HepG2 (cell line): Measurements from ENCODE around the gene NUP85. TPM values are rescaled to one million over a fixed set of nuclear protein-coding genes. Genes with fewer than 3 reads are reported as not detected.

ENCODE experiments used
- CEBPZ ChIP-seq: IDR thresholded peaks from 2 replicates; pipeline ENCODE4 v1.6.1; 2012; ENCODE audit warnings: low read length, improper control_type of control experiment
- CREB1 ChIP-seq, 2 experiments: fragments of 450-650 bp in 1 of 2; IDR thresholded peaks; 2 replicates each; pipeline ENCODE4 v1.6.1; 2016 to 2017; ENCODE audit warnings: control low read depth in 1 of 2, mild to moderate bottlenecking in 1 of 2, missing compliant biosample characterization in 1 of 2, missing genetic modification characterization in 1 of 2
- HOXA9 ChIP-seq: sonication (generic); formaldehyde crosslinking; IDR thresholded peaks from 2 replicates; pipeline ENCODE4 v1.8.1; 2022; ENCODE audit warnings: missing genetic modification reagents, mild to moderate bottlenecking, moderate library complexity, borderline replicate concordance
- ISX ChIP-seq: sonication (generic); formaldehyde crosslinking; conservative IDR thresholded peaks from 2 replicates; pipeline ENCODE4 v1.5.0; 2020; ENCODE audit warnings: missing genetic modification reagents
- NFATC3 ChIP-seq: sonication (generic); formaldehyde crosslinking; IDR thresholded peaks from 2 replicates; pipeline ENCODE4 v1.5.1; 2020; ENCODE audit warnings: mild to moderate bottlenecking, missing genetic modification reagents
- RELA ChIP-seq: sonication (generic); formaldehyde crosslinking; IDR thresholded peaks from 2 replicates; pipeline ENCODE4 v1.4.0; 2020; ENCODE audit warnings: missing genetic modification reagents
- ZBTB2 ChIP-seq: sonication (generic); formaldehyde crosslinking; IDR thresholded peaks from 2 replicates; pipeline ENCODE4 v1.8.0; 2022; ENCODE audit warnings: low read depth, missing genetic modification reagents
- ZFAT ChIP-seq: sonication (generic); formaldehyde crosslinking; conservative IDR thresholded peaks from 2 replicates; pipeline ENCODE4 v1.8.1; 2023; ENCODE audit warnings: missing genetic modification reagents, inconsistent platforms
- ZNF292 ChIP-seq: sonication (generic); formaldehyde crosslinking; IDR thresholded peaks from 2 replicates; pipeline ENCODE4 v1.8.1; 2022; ENCODE audit warnings: mild to moderate bottlenecking, low read depth, missing genetic modification reagents, borderline replicate concordance
- ZNF296 ChIP-seq: sonication (generic); formaldehyde crosslinking; conservative IDR thresholded peaks from 2 replicates; pipeline ENCODE4 v1.5.0; 2020; ENCODE audit warnings: mild to moderate bottlenecking, missing genetic modification reagents
- ZNF639 ChIP-seq: conservative IDR thresholded peaks from 2 replicates; pipeline ENCODE4 v1.6.1; 2018; ENCODE audit warnings: missing genetic modification reagents
- ZNF841 ChIP-seq: sonication (generic); formaldehyde crosslinking; IDR thresholded peaks from 2 replicates; pipeline ENCODE4 v1.8.1; 2023; ENCODE audit warnings: missing genetic modification reagents, borderline replicate concordance
- polyA plus RNA-seq, 8 experiments: library from polyadenylated mRNA; depleted of rRNA in 3 of 8; stranded (reverse) in 7 of 8; unstranded in 1 of 8; fragments of >200 nt; fragmentation: Illumina TruSeq in 4 of 8; extraction: Trizol in 4 of 8; gene quantifications; 2 replicates each; pipeline versions ENCODE4 v1.2.1 to v1.2.3, GENCODE V29; 2011 to 2016; ENCODE audit warnings: low read depth in 4 of 8, missing spikeins in 1 of 8, mixed read lengths in 1 of 8; ENCODE audit not compliant: insufficient read depth in 1 of 8
- total RNA-seq, 5 experiments: library from RNA; depleted of rRNA; stranded (reverse); fragments of >200 nt; fragmentation: Illumina TruSeq; extraction: Trizol; gene quantifications; 2 replicates each; pipeline ENCODE4 v1.2.3, GENCODE V29; 2016; ENCODE audit warnings: low read depth in 1 of 5
- TF ChIP-seq, protein P1 (sequence below): IDR thresholded peaks from 2 replicates; pipeline ENCODE4 v1.6.1; 2016; ENCODE audit warnings: mild to moderate bottlenecking, missing biosample characterization, missing genetic modification reagents
- TF ChIP-seq, protein P2 (sequence below): sonication (generic); formaldehyde crosslinking; IDR thresholded peaks from 2 replicates; pipeline ENCODE4 v1.5.1; 2020; ENCODE audit warnings: mild to moderate bottlenecking, missing genetic modification reagents, moderate library complexity
- TF ChIP-seq, protein P3 (sequence below): fragments of 450-650 bp; IDR thresholded peaks from 2 replicates; pipeline ENCODE4 v1.6.1; 2017
- TF ChIP-seq, protein P4 (sequence below): sonication (generic); formaldehyde crosslinking; conservative IDR thresholded peaks from 2 replicates; pipeline ENCODE4 v1.8.0; 2022; ENCODE audit warnings: missing genetic modification reagents

Gene NUP85
- total and polyA plus RNA-seq, 2 of the 13 experiments (the other 11 are each of a cell fraction or from before 2014, with no cell fraction given), result 89.1 to 124 TPM

DNA sequence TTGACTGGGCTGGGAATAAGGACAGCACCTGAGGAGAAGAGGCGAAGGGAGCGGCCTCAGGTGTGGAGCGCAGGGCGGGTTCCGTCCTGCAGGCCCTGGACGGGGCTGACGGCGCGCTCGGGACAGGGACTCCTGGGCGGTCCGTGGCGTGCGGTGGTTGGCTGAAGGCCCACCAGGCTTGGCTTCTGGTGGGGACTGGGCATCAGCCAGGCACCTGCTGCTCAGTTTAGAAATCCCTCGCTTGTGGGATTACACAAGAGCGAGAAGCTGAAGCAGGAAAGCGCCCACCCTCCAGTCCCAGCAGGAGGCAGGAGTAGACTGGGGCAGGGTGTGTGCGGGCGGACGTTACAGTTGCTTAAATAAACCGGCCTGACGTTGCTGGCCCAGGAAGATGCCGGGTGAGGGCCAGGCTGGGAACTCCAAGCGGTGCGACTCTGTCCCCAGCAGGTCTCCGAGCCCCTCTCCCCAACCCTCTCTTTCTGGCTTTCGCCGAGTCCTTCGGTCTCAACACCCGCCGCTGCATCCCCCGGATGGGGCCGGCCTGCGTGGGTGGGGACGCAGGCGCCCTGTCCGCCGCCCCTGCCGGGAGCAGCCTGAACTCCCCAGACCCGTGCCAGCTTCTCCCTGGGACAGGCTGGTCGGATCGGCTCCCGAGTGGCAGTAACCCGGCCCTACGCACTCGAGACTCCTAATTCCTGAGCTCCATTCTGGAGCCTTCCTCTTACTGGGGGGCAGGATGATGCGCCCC is 64.9 kb downstream of the NUP85 start (continued):
- TF ChIP-seq, protein P1, sequence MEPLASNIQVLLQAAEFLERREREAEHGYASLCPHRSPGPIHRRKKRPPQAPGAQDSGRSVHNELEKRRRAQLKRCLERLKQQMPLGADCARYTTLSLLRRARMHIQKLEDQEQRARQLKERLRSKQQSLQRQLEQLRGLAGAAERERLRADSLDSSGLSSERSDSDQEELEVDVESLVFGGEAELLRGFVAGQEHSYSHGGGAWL (CRISPR knock-in tag), result 0 out of 2 replicates have a peak, but pooled peaks have one; percentile 49
- TF ChIP-seq ISX (CRISPR knock-in tag) (no peak), HOXA9 (CRISPR knock-in tag) (no peak), CEBPZ (no peak), ZFAT (CRISPR knock-in tag) (no peak), ZBTB2 (CRISPR knock-in tag) (no peak), ZNF841 (CRISPR knock-in tag) (no peak), RELA (CRISPR knock-in tag) (0 out of 2 replicates have a peak, but pooled peaks have one; percentile 16), ZNF296 (CRISPR knock-in tag) (0 out of 2 replicates have a peak, but pooled peaks have one; percentile 22), NFATC3 (CRISPR knock-in tag) (no peak), ZNF639 (CRISPR knock-in tag) (no peak), ZNF292 (CRISPR knock-in tag) (peak; percentile 92), CREB1 (IDR thresholded peaks at IDR 0.05) (no peak), CREB1 (CRISPR knock-in tag; IDR thresholded peaks at IDR 0.05) (no peak; the same call in 1 of the 2 replicates)
- TF ChIP-seq, protein P2, sequence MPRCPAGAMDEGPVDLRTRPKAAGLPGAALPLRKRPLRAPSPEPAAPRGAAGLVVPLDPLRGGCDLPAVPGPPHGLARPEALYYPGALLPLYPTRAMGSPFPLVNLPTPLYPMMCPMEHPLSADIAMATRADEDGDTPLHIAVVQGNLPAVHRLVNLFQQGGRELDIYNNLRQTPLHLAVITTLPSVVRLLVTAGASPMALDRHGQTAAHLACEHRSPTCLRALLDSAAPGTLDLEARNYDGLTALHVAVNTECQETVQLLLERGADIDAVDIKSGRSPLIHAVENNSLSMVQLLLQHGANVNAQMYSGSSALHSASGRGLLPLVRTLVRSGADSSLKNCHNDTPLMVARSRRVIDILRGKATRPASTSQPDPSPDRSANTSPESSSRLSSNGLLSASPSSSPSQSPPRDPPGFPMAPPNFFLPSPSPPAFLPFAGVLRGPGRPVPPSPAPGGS (CRISPR knock-in tag), result peak; percentile 30; the same call in 1 of the 2 replicates
- TF ChIP-seq, protein P3, sequence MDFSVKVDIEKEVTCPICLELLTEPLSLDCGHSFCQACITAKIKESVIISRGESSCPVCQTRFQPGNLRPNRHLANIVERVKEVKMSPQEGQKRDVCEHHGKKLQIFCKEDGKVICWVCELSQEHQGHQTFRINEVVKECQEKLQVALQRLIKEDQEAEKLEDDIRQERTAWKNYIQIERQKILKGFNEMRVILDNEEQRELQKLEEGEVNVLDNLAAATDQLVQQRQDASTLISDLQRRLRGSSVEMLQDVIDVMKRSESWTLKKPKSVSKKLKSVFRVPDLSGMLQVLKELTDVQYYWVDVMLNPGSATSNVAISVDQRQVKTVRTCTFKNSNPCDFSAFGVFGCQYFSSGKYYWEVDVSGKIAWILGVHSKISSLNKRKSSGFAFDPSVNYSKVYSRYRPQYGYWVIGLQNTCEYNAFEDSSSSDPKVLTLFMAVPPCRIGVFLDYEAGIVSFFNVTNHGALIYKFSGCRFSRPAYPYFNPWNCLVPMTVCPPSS, result no peak
- TF ChIP-seq, protein P4, sequence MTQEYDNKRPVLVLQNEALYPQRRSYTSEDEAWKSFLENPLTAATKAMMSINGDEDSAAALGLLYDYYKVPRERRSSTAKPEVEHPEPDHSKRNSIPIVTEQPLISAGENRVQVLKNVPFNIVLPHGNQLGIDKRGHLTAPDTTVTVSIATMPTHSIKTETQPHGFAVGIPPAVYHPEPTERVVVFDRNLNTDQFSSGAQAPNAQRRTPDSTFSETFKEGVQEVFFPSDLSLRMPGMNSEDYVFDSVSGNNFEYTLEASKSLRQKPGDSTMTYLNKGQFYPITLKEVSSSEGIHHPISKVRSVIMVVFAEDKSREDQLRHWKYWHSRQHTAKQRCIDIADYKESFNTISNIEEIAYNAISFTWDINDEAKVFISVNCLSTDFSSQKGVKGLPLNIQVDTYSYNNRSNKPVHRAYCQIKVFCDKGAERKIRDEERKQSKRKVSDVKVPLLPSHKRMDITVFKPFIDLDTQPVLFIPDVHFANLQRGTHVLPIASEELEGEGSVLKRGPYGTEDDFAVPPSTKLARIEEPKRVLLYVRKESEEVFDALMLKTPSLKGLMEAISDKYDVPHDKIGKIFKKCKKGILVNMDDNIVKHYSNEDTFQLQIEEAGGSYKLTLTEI (CRISPR knock-in tag), result no peak
